Measurements from ENCODE around the gene B3GNT3. TPM values are rescaled to one million over a fixed set of nuclear protein-coding genes. Genes with fewer than 3 reads are reported as not detected.

The B3GNT3 gene
- total RNA-seq, 2 experiments from 2014 or later, result 0.75 to 0.95 TPM

- peak overlapping the region; percentile 98 for H3K27ac Mint-ChIP-seq
- DNase-seq, result peak; percentile 59
- peaks cover 63% of the 10 kb centered on the region for H3K4me1 Mint-ChIP-seq
- H3K27me3 Mint-ChIP-seq, result no peaks in the 10 kb centered on the region
- CTCF ChIA-PET, result interaction anchor here (0.5 to 5.2 kb wide), 4 partner anchors 11 to 206 kb away, joined by 3 to 55 read pairs (median 8); partner anchors contain the start of genes CCDC124 and RPL18A
- ATAC-seq, result no peak
- peaks cover 4% of the 10 kb centered on the region for H3K9me3 Mint-ChIP-seq (ENCODE audit: low read depth)
- peaks cover 37% of the 10 kb centered on the region for H3K36me3 Mint-ChIP-seq (ENCODE audit: low read depth)
- POLR2A ChIA-PET, result interaction anchor here (0.5 to 1.2 kb wide), 3 partner anchors 11 to 443 kb away, joined by 4 to 11 read pairs (median 7); partner anchors contain the start of genes BST2 and RPL18A
- peak overlapping the region; percentile 92 for H3K4me3 Mint-ChIP-seq
- intact Hi-C loops (cut with DNase I, micrococcal nuclease), result loop anchor here (1.0 to 5.0 kb wide), 4 partner anchors 11 to 1521 kb away; partner anchors contain the start of genes RPL18A (in 2 of the 2) and PGLS (in 1 of the 2)
Measured at GRCh38 chr19:17848595-17849292, 53.8 kb downstream of the B3GNT3 start.

- no peak overlapping the region for H3K27ac Mint-ChIP-seq
- H3K4me3 Mint-ChIP-seq, result no peak overlapping the region
- H3K27me3 Mint-ChIP-seq, result no peaks in the 10 kb centered on the region
- peaks cover 34% of the 10 kb centered on the region for H3K4me1 Mint-ChIP-seq
- peaks cover 4% of the 10 kb centered on the region for H3K9me3 Mint-ChIP-seq (ENCODE audit: low read depth)
- POLR2A ChIA-PET, result no interaction called here
- DNase-seq, result no peak
- CTCF ChIA-PET, result interaction anchor here (0.6 to 2.9 kb wide), 5 partner anchors 75 to 376 kb away, joined by 3 to 12 read pairs (median 5); partner anchors contain the start of gene CCDC124
- no peak for ATAC-seq
- intact Hi-C loops (cut with DNase I, micrococcal nuclease), result loop anchor here (2.0 kb wide), 2 partner anchors 69 to 401 kb away; no protein-coding TSS in a partner anchor
- peaks cover 6% of the 10 kb centered on the region for H3K36me3 Mint-ChIP-seq (ENCODE audit: low read depth)
Measured at GRCh38 chr19:17854061-17854460, 59.1 kb downstream of the B3GNT3 start.

- peak overlapping the region; percentile 20 for H3K4me3 Mint-ChIP-seq
- H3K27ac Mint-ChIP-seq, result no peak overlapping the region
- intact Hi-C loops (cut with DNase I, micrococcal nuclease), result loop anchor here (1.0 to 5.0 kb wide), 8 partner anchors 58 to 403 kb away; partner anchors contain the start of genes B3GNT3 (in 1 of the 2), COLGALT1 (in 1 of the 2) and FCHO1 (in 1 of the 2)
- ATAC-seq (peak; percentile 30), DNase-seq (peak; percentile 96)
- H3K27me3 Mint-ChIP-seq, result no peaks in the 10 kb centered on the region
- peaks cover 16% of the 10 kb centered on the region for H3K36me3 Mint-ChIP-seq (ENCODE audit: low read depth)
- peaks cover 24% of the 10 kb centered on the region for H3K4me1 Mint-ChIP-seq
- POLR2A ChIA-PET, result no interaction called here
- peaks cover 4% of the 10 kb centered on the region for H3K9me3 Mint-ChIP-seq (ENCODE audit: low read depth)
- CTCF ChIA-PET, result interaction anchor here (0.6 to 2.3 kb wide), 13 partner anchors 8 to 358 kb away, joined by 3 to 7 read pairs (median 5); partner anchors contain the start of genes CCDC124, JAK3 and SLC5A5
Measured at GRCh38 chr19:17855280-17856152, 60.6 kb downstream of the B3GNT3 start.

- POLR2A ChIA-PET, result interaction anchor here (0.5 to 2.0 kb wide), 20 partner anchors 9 to 213 kb away, joined by 3 to 38 read pairs (median 4); partner anchors contain the start of genes CCDC124, FCHO1, JAK3 and MAP1S
Measured at GRCh38 chr19:17859533-17860330, 64.8 kb downstream of the B3GNT3 start, which contains the start of gene RPL18A. Gene RPL18A (plus strand): TSS chr19:17859910. CDS start chr19:17859957, 47 bp downstream.

GRCh38 chr19:17860331-17860992, 65.5 kb downstream of the B3GNT3 start:
- H3K9me3 Mint-ChIP-seq (ENCODE audit: low read depth), result no peaks in the 10 kb centered on the region
- ChIA-PET CTCF (interaction anchor here (0.8 to 6.9 kb wide), 8 partner anchors 11 to 314 kb away, joined by 3 to 102 read pairs (median 10); partner anchors contain the start of genes B3GNT3, CCDC124, JAK3 and SLC5A5), POLR2A (interaction anchor here (1.2 to 2.0 kb wide), 4 partner anchors 10 to 57 kb away, joined by 5 to 17 read pairs (median 10); partner anchors contain the start of genes JAK3 and SLC5A5)
- peak overlapping the region; percentile 97 for H3K4me3 Mint-ChIP-seq
- peak overlapping the region; percentile 98 for H3K27ac Mint-ChIP-seq
- DNase-seq (no peak), ATAC-seq (no peak)
- peaks cover 34% of the 10 kb centered on the region for H3K4me1 Mint-ChIP-seq
- peaks cover 55% of the 10 kb centered on the region for H3K36me3 Mint-ChIP-seq (ENCODE audit: low read depth)
- H3K27me3 Mint-ChIP-seq, result no peaks in the 10 kb centered on the region
- intact Hi-C loops (cut with DNase I, micrococcal nuclease), result no loop called here

More at GRCh38 chr19:17859533-17860330, 64.8 kb downstream of the B3GNT3 start, which contains the start of gene RPL18A:
- peak within 1 kb of the TSS; percentile 97 for H3K4me3 Mint-ChIP-seq
- intact Hi-C loops (cut with DNase I, micrococcal nuclease), result loop anchor here (1.0 to 5.0 kb wide), 13 partner anchors 11 to 554 kb away; partner anchors contain the start of genes B3GNT3 (in 1 of the 2), COLGALT1 (in 1 of the 2), MAP1S (in 1 of the 2) and MRPL34 (in 1 of the 2)
- H3K36me3 Mint-ChIP-seq (ENCODE audit: low read depth), result peaks cover 50% of the 10 kb centered on the region
- no peaks in the 10 kb centered on the region for H3K27me3 Mint-ChIP-seq
- DNase-seq (peak; percentile 100), ATAC-seq (peak; percentile 95)
- H3K4me1 Mint-ChIP-seq, result peaks cover 35% of the 10 kb centered on the region
- peak within 1 kb of the TSS; percentile 98 for H3K27ac Mint-ChIP-seq
- H3K9me3 Mint-ChIP-seq (ENCODE audit: low read depth), result no peaks in the 10 kb centered on the region
- CTCF ChIA-PET, result interaction anchor here (0.6 to 6.9 kb wide), 30 partner anchors 10 to 505 kb away, joined by 3 to 102 read pairs (median 4); partner anchors contain the start of genes B3GNT3, CCDC124, JAK3 and SLC5A5

- POLR2A ChIA-PET, result interaction anchor here (1.1 to 2.0 kb wide), 3 partner anchors 10 to 13 kb away, joined by 6 to 17 read pairs (median 7); partner anchors contain the start of genes JAK3 and SLC5A5
- Mint-ChIP-seq H3K4me1 (peaks cover 31% of the 10 kb centered on the region), H3K36me3 (ENCODE audit: low read depth) (peaks cover 56% of the 10 kb centered on the region), H3K9me3 (ENCODE audit: low read depth) (no peaks in the 10 kb centered on the region), H3K27me3 (no peaks in the 10 kb centered on the region), H3K27ac (peak overlapping the region; percentile 98), H3K4me3 (peak overlapping the region; percentile 97)
- DNase-seq (no peak), ATAC-seq (no peak)
- CTCF ChIA-PET, result interaction anchor here (0.5 to 6.9 kb wide), 4 partner anchors 10 to 737 kb away, joined by 4 to 102 read pairs (median 10); partner anchors contain the start of genes CCDC124, JAK3 and SLC5A5
- intact Hi-C loops (cut with DNase I, micrococcal nuclease), result no loop called here
Measured at GRCh38 chr19:17860993-17861360, 66.0 kb downstream of the B3GNT3 start.

GRCh38 chr19:17861542-17862402, 66.8 kb downstream of the B3GNT3 start:
- ChIA-PET POLR2A (interaction anchor here (1.1 to 1.2 kb wide), 2 partner anchors 10 to 14 kb away, joined by 6 to 7 read pairs; partner anchors contain the start of genes JAK3 and SLC5A5), CTCF (interaction anchor here (0.5 to 6.9 kb wide), 3 partner anchors 14 to 738 kb away, joined by 4 to 102 read pairs (median 4); partner anchors contain the start of genes CCDC124 and JAK3)
- H3K4me3 Mint-ChIP-seq, result peak overlapping the region; percentile 97
- DNase-seq (no peak), ATAC-seq (no peak)
- H3K9me3 Mint-ChIP-seq (ENCODE audit: low read depth), result no peaks in the 10 kb centered on the region
- no peaks in the 10 kb centered on the region for H3K27me3 Mint-ChIP-seq
- peaks cover 56% of the 10 kb centered on the region for H3K36me3 Mint-ChIP-seq (ENCODE audit: low read depth)
- intact Hi-C loops (cut with DNase I, micrococcal nuclease), result no loop called here
- H3K4me1 Mint-ChIP-seq, result peaks cover 31% of the 10 kb centered on the region
- peak overlapping the region; percentile 98 for H3K27ac Mint-ChIP-seq

- peak overlapping the region; percentile 82 for H3K27ac Mint-ChIP-seq
- ChIA-PET CTCF (interaction anchor here (1.0 to 6.9 kb wide), 2 partner anchors 9 to 70 kb away, joined by 3 to 102 read pairs; partner anchors contain the start of genes CCDC124 and SLC5A5), POLR2A (interaction anchor here (0.5 to 1.6 kb wide), 5 partner anchors 9 to 414 kb away, joined by 4 to 8 read pairs (median 4); partner anchors contain the start of genes CCDC124 and SLC5A5)
- no peaks in the 10 kb centered on the region for H3K27me3 Mint-ChIP-seq
- intact Hi-C loops (cut with DNase I, micrococcal nuclease), result no loop called here
- H3K9me3 Mint-ChIP-seq (ENCODE audit: low read depth), result no peaks in the 10 kb centered on the region
- DNase-seq (no peak), ATAC-seq (no peak)
- peaks cover 56% of the 10 kb centered on the region for H3K36me3 Mint-ChIP-seq (ENCODE audit: low read depth)
- H3K4me1 Mint-ChIP-seq, result peaks cover 31% of the 10 kb centered on the region
- peak overlapping the region; percentile 97 for H3K4me3 Mint-ChIP-seq
Measured at GRCh38 chr19:17862711-17863519, 68.0 kb downstream of the B3GNT3 start.
